A673 (cell line): Measurements from ENCODE around the gene RNF26. TPM values are rescaled to one million over a fixed set of nuclear protein-coding genes. Genes with fewer than 3 reads are reported as not detected.

Experiments
- BruUV-seq: library from RNA; stranded (reverse); fragments of 400-500 nt; replicated peaks from 2 replicates; lab custom pipeline; 2021; lab: Mats Ljungman, UMichigan
- CTCF ChIA-PET: fragments of 300-600 bp; sonication (Branson Sonifier 250); formaldehyde crosslinking; loops from one replicate; lab custom pipeline; 2022; ENCODE audit warnings: antibody characterized with exemption; lab: Charles Lee
- POLR2A ChIA-PET: fragments of 300-600 bp; sonication (Branson Sonifier 250); formaldehyde crosslinking; loops from one replicate; lab custom pipeline; 2022; ENCODE audit warnings: antibody characterized with exemption; ENCODE audit not compliant: low non-redundant PET; lab: Charles Lee
- DNase-seq: peaks from one replicate; pipeline ENCODE4 v3.0.0-alpha.2; 2015; ENCODE audit warnings: low spot score
- H3K27ac ChIP-seq: fragments of 200-600 bp; sonication (generic); 2 replicates; pipeline ENCODE4 v1.5.1; 2016; ENCODE audit warnings: mixed run types, low read depth, mild to moderate bottlenecking, mixed read lengths, antibody characterized with exemption, low read length; ENCODE audit not compliant: poor library complexity, severe bottlenecking
- H3K27me3 ChIP-seq: fragments of 200-600 bp; sonication (generic); replicated peaks from 2 replicates; pipeline ENCODE4 v1.6.1; 2017; ENCODE audit warnings: mixed run types, low read depth, mild to moderate bottlenecking, mixed read lengths, antibody characterized with exemption, low read length; ENCODE audit not compliant: insufficient read depth, poor library complexity
- H3K36me3 ChIP-seq: fragments of 200-600 bp; sonication (generic); 2 replicates; pipeline ENCODE4 v1.6.1; 2016; ENCODE audit warnings: mixed run types, mild to moderate bottlenecking, mixed read lengths, antibody characterized with exemption, low read length; ENCODE audit not compliant: insufficient read depth, poor library complexity, severe bottlenecking
- H3K4me1 ChIP-seq: fragments of 200-600 bp; sonication (generic); 2 replicates; pipeline ENCODE4 v1.6.1; 2017; ENCODE audit warnings: mixed run types, mild to moderate bottlenecking, mixed read lengths, antibody characterized with exemption, low read length; ENCODE audit not compliant: insufficient read depth, poor library complexity, severe bottlenecking
- H3K4me3 ChIP-seq: fragments of 200-600 bp; sonication (generic); 2 replicates; pipeline ENCODE4 v1.5.1; 2016; ENCODE audit warnings: low read depth, mixed run types, mild to moderate bottlenecking, mixed read lengths, low read length; ENCODE audit not compliant: poor library complexity, severe bottlenecking
- H3K9me3 ChIP-seq: fragments of 200-600 bp; sonication (generic); 2 replicates; pipeline ENCODE4 v1.6.1; 2016; ENCODE audit warnings: mixed run types, low read depth, mild to moderate bottlenecking, mixed read lengths, antibody characterized with exemption, low read length; ENCODE audit not compliant: poor library complexity, severe bottlenecking
- CTCF ChIP-seq: fragments of 300-800, 200-600 bp; sonication (generic); conservative IDR thresholded peaks from 2 replicates; pipeline ENCODE4 v1.5.1; 2017; ENCODE audit warnings: low read depth, mild to moderate bottlenecking, antibody characterized with exemption, low read length, moderate library complexity, mixed read lengths
- EZH2 ChIP-seq: fragments of 200-600 bp; sonication (generic); IDR thresholded peaks from 2 replicates; pipeline ENCODE4 v1.6.1; 2017; ENCODE audit warnings: borderline replicate concordance, low read depth, mild to moderate bottlenecking, mixed read lengths, antibody characterized with exemption, low read length; ENCODE audit not compliant: poor library complexity, severe bottlenecking
- intact Hi-C: fragments of 100-400 bp; cut with micrococcal nuclease; formaldehyde crosslinking; loops from one replicate; pipeline ENCODE4 v1.10.0; 2022; ENCODE audit not compliant: unreplicated experiment
- total RNA-seq: library from RNA; stranded (reverse); gene quantifications from 2 replicates; pipeline ENCODE4 v1.2.3, GENCODE V29; 2021

RNF26 gene
- total RNA-seq, 1 experiment from 2014 or later = 81.3 TPM

GRCh38 chr11:119298726-119299125 lies 35.6 kb upstream of the RNF26 start:
- Histone ChIP-seq H3K4me3 (no peak overlapping the region), H3K9me3 (no peaks in the 10 kb centered on the region), H3K27me3 (no peaks in the 10 kb centered on the region), H3K36me3 (peaks cover 50% of the 10 kb centered on the region), H3K4me1 (no peaks in the 10 kb centered on the region), H3K27ac (no peak overlapping the region)
- TF ChIP-seq CTCF (no peak), EZH2 (no peak)
- intact Hi-C loops = no loop called here
- BruUV-seq = no TSS peak
- no peak for DNase-seq
- ChIA-PET CTCF (interaction anchor here (0.6 kb wide), 1 partner anchor 26 kb away, joined by 6 read pairs; no protein-coding TSS in a partner anchor), POLR2A (no interaction called here)

- no peaks in the 10 kb centered on the region for H3K27me3 ChIP-seq
- intact Hi-C loops = no loop called here
- H3K9me3 ChIP-seq = no peaks in the 10 kb centered on the region
- ChIA-PET CTCF (no interaction called here), POLR2A (no interaction called here)
- H3K36me3 ChIP-seq = peaks cover 51% of the 10 kb centered on the region
- BruUV-seq = no TSS peak
- H3K4me3 ChIP-seq = no peak overlapping the region
- H3K27ac ChIP-seq = no peak overlapping the region
- H3K4me1 ChIP-seq = no peaks in the 10 kb centered on the region
- no peak for TF ChIP-seq EZH2
- TF ChIP-seq CTCF = no peak
- DNase-seq = no peak
These were observed 34.9 kb upstream of the RNF26 start for GRCh38 chr11:119299416-119299815.

GRCh38 chr11:119300198-119300964 lies 33.9 kb upstream of the RNF26 start:
- Histone ChIP-seq H3K27me3 (no peaks in the 10 kb centered on the region), H3K4me1 (no peaks in the 10 kb centered on the region), H3K4me3 (no peak overlapping the region), H3K36me3 (peaks cover 51% of the 10 kb centered on the region), H3K9me3 (no peaks in the 10 kb centered on the region), H3K27ac (no peak overlapping the region)
- CTCF ChIA-PET = no interaction called here
- POLR2A ChIA-PET = interaction anchor here (0.6 kb wide), 1 partner anchor 818 kb away, joined by 4 read pairs; no protein-coding TSS in a partner anchor
- TF ChIP-seq EZH2 (no peak), CTCF (no peak)
- DNase-seq = no peak
- no TSS peak for BruUV-seq
- intact Hi-C loops = no loop called here
